Uterus (tissue), 4 donors: ENCODE results near the gene CTRB1. TPM values are rescaled to one million over a fixed set of nuclear protein-coding genes. Genes with fewer than 3 reads are reported as not detected.

Experiments used
- DNase-seq, 2 donors: peaks; one replicate each; pipeline ENCODE4 v3.0.0-alpha.2; 2019 to 2020
- H3K27ac ChIP-seq, 2 donors: fragments of 200-600 bp; sonication (generic); 1 replicate in 1 of 2; 2 replicates in 1 of 2; pipeline ENCODE4 v1.5.1; 2016 to 2018
- H3K27me3 ChIP-seq, 2 donors: fragments of 200-600 bp; sonication (generic); one replicate each; pipeline ENCODE4 v1.5.1; 2018 to 2019; ENCODE audit warnings: control low read depth in 1 of 2
- H3K36me3 ChIP-seq, 2 donors: fragments of 200-600 bp; sonication (generic); one replicate each; pipeline ENCODE4 v1.5.1; 2019; ENCODE audit warnings: control low read depth in 1 of 2
- H3K4me1 ChIP-seq, 2 donors: fragments of 200-600 bp; sonication (generic); one replicate each; pipeline ENCODE4 v1.5.1; 2018 to 2019; ENCODE audit warnings: control low read depth in 1 of 2
- H3K4me3 ChIP-seq, 2 donors: fragments of 200-600 bp; sonication (generic); 1 replicate in 1 of 2; 2 replicates in 1 of 2; pipeline ENCODE4 v1.5.1; 2018 to 2019; ENCODE audit warnings: mild to moderate bottlenecking in 1 of 2
- H3K9me3 ChIP-seq, 2 donors: fragments of 200-600 bp; sonication (generic); one replicate each; pipeline ENCODE4 v1.5.1; 2019; ENCODE audit warnings: control low read depth in 1 of 2
- CTCF ChIP-seq, 4 experiments: fragments of 200-600 bp in 2 of 4; fragments of 450-650 bp in 2 of 4; sonication (generic) in 2 of 4; IDR thresholded peaks; one replicate each; pipeline ENCODE4 v1.5.1; 2016 to 2019; ENCODE audit warnings: antibody characterized with exemption in 4 of 4, mild to moderate bottlenecking in 2 of 4, moderate library complexity in 1 of 4
- POLR2A ChIP-seq, 2 donors: fragments of 450-650 bp; IDR thresholded peaks; one replicate each; pipeline ENCODE4 v1.6.1; 2016; ENCODE audit warnings: antibody characterized with exemption in 2 of 2, mild to moderate bottlenecking in 1 of 2, moderate library complexity in 1 of 2
- intact Hi-C: fragments of 100-400 bp; cut with DNase I; formaldehyde crosslinking; loops from one replicate; pipeline ENCODE4 v1.15.1; 2023; ENCODE audit warnings: low total_unique reads
- total RNA-seq, 4 donors: library from RNA; depleted of rRNA in 3 of 4; stranded (reverse); fragments of >200 nt in 3 of 4; gene quantifications; one replicate each; pipeline versions ENCODE4 v1.1.0 to v1.2.4, GENCODE V29; 2014 to 2023
- donor health status: DM: yes; HTN: yes; CAD: no.

Gene CTRB1
- total RNA-seq, 4 donors from 2014 or later, result not detected

GRCh38 chr16:75192606-75193264 is 26.1 kb upstream of the CTRB1 start:
- Histone ChIP-seq H3K27me3 (no peaks in the 10 kb centered on the region), H3K27ac (no peak overlapping the region), H3K36me3 (no peaks in the 10 kb centered on the region), H3K9me3 (no peaks in the 10 kb centered on the region), H3K4me3 (no peak overlapping the region), H3K4me1 (no peaks in the 10 kb centered on the region)
- intact Hi-C loops, result no loop called here
- DNase-seq, result no peak
- TF ChIP-seq POLR2A (IDR thresholded peaks at IDR 0.05), result no peak
- TF ChIP-seq CTCF (IDR thresholded peaks at IDR 0.05), result no peak

DNA sequence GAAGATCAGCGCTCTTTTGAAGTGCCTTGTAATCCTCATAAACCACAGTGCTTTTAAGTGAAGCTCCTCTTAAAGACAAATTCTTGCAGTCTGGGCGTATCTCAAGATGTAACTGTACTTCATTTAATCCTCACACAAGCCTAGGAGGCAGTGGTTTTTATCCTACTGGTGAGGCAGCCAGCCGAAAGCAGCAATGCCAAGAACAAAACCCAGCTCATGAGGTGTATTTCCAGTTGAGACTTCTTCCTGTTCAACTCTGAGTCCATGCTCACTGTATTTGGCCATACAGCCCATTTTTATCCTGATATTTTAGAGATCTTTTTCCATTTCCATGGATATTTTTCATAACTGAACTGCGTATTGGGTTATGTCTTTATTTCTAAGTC is 25.5 kb upstream of the CTRB1 start:
- no peaks in the 10 kb centered on the region for H3K9me3 ChIP-seq
- intact Hi-C loops, result no loop called here
- no peak overlapping the region for H3K27ac ChIP-seq
- H3K4me1 ChIP-seq, result no peaks in the 10 kb centered on the region
- H3K36me3 ChIP-seq, result no peaks in the 10 kb centered on the region
- no peaks in the 10 kb centered on the region for H3K27me3 ChIP-seq
- H3K4me3 ChIP-seq, result no peak overlapping the region
- TF ChIP-seq CTCF (IDR thresholded peaks at IDR 0.05), result no peak
- TF ChIP-seq POLR2A (IDR thresholded peaks at IDR 0.05), result no peak
- no peak for DNase-seq

DNA sequence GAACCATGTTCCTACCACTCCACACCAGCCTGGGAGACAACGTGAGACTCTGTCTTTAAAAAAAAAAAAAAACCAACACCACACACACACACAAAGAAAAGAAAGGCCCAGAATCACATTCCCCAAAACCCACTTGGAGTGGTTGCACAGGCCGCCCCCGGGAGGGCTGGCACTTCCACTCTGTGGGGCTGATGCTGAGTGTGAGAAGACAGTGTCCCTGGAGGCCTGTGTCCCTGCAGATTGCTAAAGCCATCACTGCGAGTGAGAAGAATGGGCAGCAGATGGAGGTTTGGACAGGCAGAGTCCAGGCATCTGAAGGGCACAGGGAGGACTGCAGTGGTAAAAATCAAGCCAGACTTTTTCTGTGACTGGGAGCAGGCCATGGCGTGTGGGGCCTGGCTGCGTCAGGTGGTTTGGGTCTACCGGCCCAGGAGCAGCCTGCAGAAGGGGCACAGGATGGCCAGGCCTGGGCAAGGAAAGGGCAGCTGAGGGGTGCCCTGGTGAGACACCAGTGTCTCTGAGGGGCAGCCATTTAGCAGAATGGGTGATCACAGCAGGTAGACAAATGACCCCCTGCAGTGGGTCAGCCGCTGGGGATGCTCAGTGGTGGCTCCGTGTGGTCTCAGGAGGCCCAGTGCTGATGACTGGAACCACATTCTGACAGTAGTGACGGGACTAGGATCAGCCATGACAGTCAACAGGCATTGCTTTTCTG is 24.9 kb upstream of the CTRB1 start:
- Histone ChIP-seq H3K36me3 (no peaks in the 10 kb centered on the region), H3K27ac (no peak overlapping the region)
- DNase-seq, result no peak

GRCh38 chr16:75195811-75196790 is 22.7 kb upstream of the CTRB1 start:
- no peak for TF ChIP-seq CTCF (IDR thresholded peaks at IDR 0.05)
- TF ChIP-seq POLR2A (IDR thresholded peaks at IDR 0.05), result no peak
- H3K4me3 ChIP-seq, result no peak overlapping the region
- DNase-seq, result peak in 1 of 2 donors; percentile 9
- H3K4me1 ChIP-seq, result no peaks in the 10 kb centered on the region
- intact Hi-C loops, result no loop called here
- no peak overlapping the region for H3K27ac ChIP-seq
- H3K9me3 ChIP-seq, result no peaks in the 10 kb centered on the region
- no peaks in the 10 kb centered on the region for H3K36me3 ChIP-seq
- no peaks in the 10 kb centered on the region for H3K27me3 ChIP-seq

More for the DNA sequence above, 24.9 kb upstream of the CTRB1 start:
- Histone ChIP-seq H3K4me3 (no peak overlapping the region), H3K27me3 (no peaks in the 10 kb centered on the region), H3K9me3 (no peaks in the 10 kb centered on the region), H3K4me1 (no peaks in the 10 kb centered on the region)
- intact Hi-C loops, result no loop called here
- TF ChIP-seq POLR2A (IDR thresholded peaks at IDR 0.05), result no peak
- TF ChIP-seq CTCF (IDR thresholded peaks at IDR 0.05), result no peak
